K562 (cell line): ENCODE results near the gene SMIM29. TPM values are rescaled to one million over a fixed set of nuclear protein-coding genes. Genes with fewer than 3 reads are reported as not detected.

Source experiments
- ATF2 ChIP-seq: sonication (generic); formaldehyde crosslinking; IDR thresholded peaks from 2 replicates; pipeline ENCODE4 v1.8.1; 2022; ENCODE audit warnings: missing genetic modification reagents
- BCOR ChIP-seq: fragments of 450-650 bp; IDR thresholded peaks from 2 replicates; pipeline ENCODE4 v1.6.1; 2016
- CHAMP1 ChIP-seq: fragments of 450-650 bp; IDR thresholded peaks from 2 replicates; pipeline ENCODE4 v1.6.1; 2016; ENCODE audit warnings: mild to moderate bottlenecking
- CSDE1 ChIP-seq, 2 experiments: fragments of 450-650 bp; IDR thresholded peaks; 2 replicates each; pipeline ENCODE4 v1.6.1; 2016; ENCODE audit warnings: mild to moderate bottlenecking in 1 of 2
- DPF2 ChIP-seq: fragments of 450-650 bp; IDR thresholded peaks from 2 replicates; pipeline ENCODE4 v1.6.1; 2016
- EHMT2 ChIP-seq: fragments of 450-650 bp; IDR thresholded peaks from 2 replicates; pipeline ENCODE4 v1.6.1; 2018; ENCODE audit warnings: antibody characterized with exemption
- EP300 ChIP-seq: IDR thresholded peaks from 2 replicates; pipeline ENCODE4 v1.6.1; 2012; ENCODE audit warnings: low read length, improper control_type of control experiment
- FOXM1 ChIP-seq, 2 experiments: fragments of 450-650 bp in 1 of 2; sonication (generic) in 1 of 2; formaldehyde crosslinking in 1 of 2; IDR thresholded peaks; 2 replicates each; pipeline versions ENCODE4 v1.6.1 to v1.9.0; 2017 to 2022; ENCODE audit warnings: low read depth in 2 of 2, mild to moderate bottlenecking in 2 of 2, missing genetic modification reagents in 1 of 2, moderate library complexity in 1 of 2
- MAX ChIP-seq: sonication (generic); formaldehyde crosslinking; IDR thresholded peaks from 2 replicates; pipeline ENCODE4 v1.9.0; 2022; ENCODE audit warnings: mild to moderate bottlenecking, missing genetic modification reagents
- NBN ChIP-seq: fragments of 450-650 bp; IDR thresholded peaks from 2 replicates; pipeline ENCODE4 v1.6.1; 2016; ENCODE audit warnings: low read depth, mild to moderate bottlenecking
- NCOA1 ChIP-seq: fragments of 450-650 bp; IDR thresholded peaks from 2 replicates; pipeline ENCODE4 v1.6.1; 2016; ENCODE audit warnings: low read depth
- NFE2 ChIP-seq: IDR thresholded peaks from 2 replicates; pipeline ENCODE4 v1.6.1; 2014; ENCODE audit warnings: antibody characterized with exemption, low read depth
- NKRF ChIP-seq: fragments of 450-650 bp; IDR thresholded peaks from 2 replicates; pipeline ENCODE4 v1.6.1; 2016; ENCODE audit warnings: borderline replicate concordance
- POLR2G ChIP-seq: fragments of 200-400 bp; formaldehyde crosslinking; IDR thresholded peaks from 2 replicates; pipeline ENCODE4 v1.6.1; 2017; ENCODE audit warnings: low read depth, mild to moderate bottlenecking, antibody characterized with exemption, low read length, moderate library complexity
- RAD51 ChIP-seq: fragments of 450-650 bp; IDR thresholded peaks from 2 replicates; pipeline ENCODE4 v1.7.1; 2016; ENCODE audit warnings: low read depth, mild to moderate bottlenecking, borderline replicate concordance
- SP1 ChIP-seq: sonication (generic); formaldehyde crosslinking; IDR thresholded peaks from 2 replicates; pipeline ENCODE4 v1.8.1; 2022; ENCODE audit warnings: mild to moderate bottlenecking, missing genetic modification reagents
- TAF9B ChIP-seq: fragments of 450-650 bp; IDR thresholded peaks from 2 replicates; pipeline ENCODE4 v1.6.1; 2018; ENCODE audit warnings: mild to moderate bottlenecking; ENCODE audit not compliant: partially characterized antibody
- TCF15 ChIP-seq: fragments of 250-450 bp; sonication (Bioruptor Pico); IDR thresholded peaks from 2 replicates; pipeline ENCODE4 v1.8.0; 2022; ENCODE audit warnings: moderate library complexity, mild to moderate bottlenecking, inconsistent platforms
- TEAD4 ChIP-seq, 2 experiments: sonication (generic) in 1 of 2; formaldehyde crosslinking in 1 of 2; IDR thresholded peaks; 2 replicates each; pipeline versions ENCODE4 v1.6.1 to v1.8.0; 2012 to 2022; ENCODE audit warnings: borderline replicate concordance in 1 of 2, inconsistent platforms in 1 of 2, low read length in 1 of 2, mild to moderate bottlenecking in 1 of 2, missing genetic modification reagents in 1 of 2
- XRCC5 ChIP-seq: fragments of 200-400 bp; formaldehyde crosslinking; IDR thresholded peaks from 2 replicates; pipeline ENCODE4 v1.6.1; 2017; ENCODE audit warnings: low read depth, mild to moderate bottlenecking, low read length
- ZBTB17 ChIP-seq: fragments of 450-650 bp; formaldehyde crosslinking; IDR thresholded peaks from 2 replicates; pipeline ENCODE4 v1.4.0; 2020; ENCODE audit warnings: mild to moderate bottlenecking
- polyA plus RNA-seq, 8 experiments: library from polyadenylated mRNA; depleted of rRNA in 4 of 8; stranded (reverse) in 5 of 8; unstranded in 3 of 8; fragments of >200 nt; fragmentation: Nextera tagmentation in 2 of 8; fragmentation: Illumina TruSeq in 1 of 8; extraction: Ambion mirVana in 2 of 8; extraction: Trizol in 1 of 8; gene quantifications; 2 replicates each; pipeline versions ENCODE4 v1.2.1 to v1.2.3, GENCODE V29; 2011 to 2014; ENCODE audit warnings: inconsistent platforms in 1 of 8, missing spikeins in 1 of 8
- total RNA-seq, 7 experiments: library from RNA; depleted of rRNA in 6 of 7; stranded (reverse); fragments of >200 nt in 6 of 7; fragmentation: Illumina TruSeq in 2 of 7; extraction: Trizol in 2 of 7; gene quantifications; 2 replicates each; pipeline versions ENCODE4 v1.2.1 to v1.2.3, GENCODE V29; 2011 to 2021; ENCODE audit warnings: low replicate concordance in 1 of 7

The SMIM29 gene
- total and polyA plus RNA-seq, 9 of the 15 experiments (the other 6 are each of a cell fraction or from before 2014, with no cell fraction given): 6.5 to 36.7 (median 20.9) TPM

GRCh38 chr6:34200340-34200971 is 48.4 kb downstream of the SMIM29 start (continued):
- TF ChIP-seq TCF15 (CRISPR knock-in tag) (no peak), CHAMP1 (peak; percentile 25; the same call in 1 of the 2 replicates), TAF9B (no peak), ATF2 (CRISPR knock-in tag) (no peak), BCOR (peak; percentile 84), MAX (CRISPR knock-in tag) (peak; percentile 37; the same call in 1 of the 2 replicates), FOXM1 (IDR thresholded peaks at IDR 0.05; ENCODE audit: low read depth) (peak; percentile 34; the same call in 1 of the 2 replicates), FOXM1 (CRISPR knock-in tag; IDR thresholded peaks at IDR 0.05; ENCODE audit: low read depth) (no peak), EHMT2 (peak; percentile 56; the same call in 1 of the 2 replicates), TEAD4 (IDR thresholded peaks at IDR 0.05; ENCODE audit: low read length) (no peak), TEAD4 (CRISPR knock-in tag; IDR thresholded peaks at IDR 0.05; ENCODE audit: borderline replicate concordance) (no peak), NBN (no peak), SP1 (CRISPR knock-in tag) (no peak), ZBTB17 (no peak), CSDE1 (IDR thresholded peaks at IDR 0.05) (0 out of 4 replicates have a peak, but pooled peaks of 1 of the 2 experiments have one; percentile 26), EP300 (0 out of 2 replicates have a peak, but pooled peaks have one; percentile 4), POLR2G (no peak), XRCC5 (no peak), NKRF (no peak), DPF2 (peak; percentile 39), RAD51 (peak; percentile 96), NCOA1 (no peak), NFE2 (no peak)
